Measurements from ENCODE around the gene ZNF366. TPM values are rescaled to one million over a fixed set of nuclear protein-coding genes. Genes with fewer than 3 reads are reported as not detected.

ZNF366 gene
- total RNA-seq, 2 experiments from 2014 or later: not detected

- H3K4me2 ChIP-seq (ENCODE audit: low read length): no peak overlapping the region
- no peak overlapping the region for H2AFZ ChIP-seq (ENCODE audit: low read length)
Observed at GRCh38 chr5:72463449-72464052, 43.7 kb downstream of the ZNF366 start.

GRCh38 chr5:72460413-72460812 lies 46.8 kb downstream of the ZNF366 start:
- no peak overlapping the region for H3K4me2 ChIP-seq (ENCODE audit: low read length)
- H3K4me1 ChIP-seq (ENCODE audit: insufficient read depth, low read length, poor library complexity, severe bottlenecking): no peaks in the 10 kb centered on the region
- no peak for TF ChIP-seq EZH2phosphoT487 (IDR thresholded peaks at IDR 0.05; ENCODE audit: borderline replicate concordance, low read depth, low read length)
- ChIA-PET POLR2A (no interaction called here), CTCF (ENCODE audit: unreplicated experiment) (no interaction called here)
- no TSS peak for BruUV-seq (replicated peaks)
- H4K20me1 ChIP-seq (ENCODE audit: insufficient read depth, low read length): no peaks in the 10 kb centered on the region
- no peaks in the 10 kb centered on the region for H3K36me3 ChIP-seq (ENCODE audit: insufficient read depth, low read length)
- H3K9me3 ChIP-seq (ENCODE audit: low read length): no peaks in the 10 kb centered on the region
- no peak overlapping the region for H3K27ac ChIP-seq (ENCODE audit: low read depth, low read length, poor library complexity, severe bottlenecking)
- no peaks in the 10 kb centered on the region for H3K9me2 ChIP-seq (ENCODE audit: insufficient read depth, low read length)
- no peaks in the 10 kb centered on the region for H3K79me2 ChIP-seq (ENCODE audit: insufficient read depth, low read depth, low read length)
- H2AFZ ChIP-seq (ENCODE audit: low read length): no peak overlapping the region
- H3K4me3 ChIP-seq (ENCODE audit: low read depth, low read length, poor library complexity, severe bottlenecking): no peak overlapping the region
- DNase-seq (ENCODE audit: low spot score): no peak
- intact Hi-C loops (cut with micrococcal nuclease; ENCODE audit: unreplicated experiment): no loop called here

More at GRCh38 chr5:72463449-72464052, 43.7 kb downstream of the ZNF366 start:
- intact Hi-C loops (cut with micrococcal nuclease; ENCODE audit: unreplicated experiment): no loop called here
- TF ChIP-seq, protein P1, sequence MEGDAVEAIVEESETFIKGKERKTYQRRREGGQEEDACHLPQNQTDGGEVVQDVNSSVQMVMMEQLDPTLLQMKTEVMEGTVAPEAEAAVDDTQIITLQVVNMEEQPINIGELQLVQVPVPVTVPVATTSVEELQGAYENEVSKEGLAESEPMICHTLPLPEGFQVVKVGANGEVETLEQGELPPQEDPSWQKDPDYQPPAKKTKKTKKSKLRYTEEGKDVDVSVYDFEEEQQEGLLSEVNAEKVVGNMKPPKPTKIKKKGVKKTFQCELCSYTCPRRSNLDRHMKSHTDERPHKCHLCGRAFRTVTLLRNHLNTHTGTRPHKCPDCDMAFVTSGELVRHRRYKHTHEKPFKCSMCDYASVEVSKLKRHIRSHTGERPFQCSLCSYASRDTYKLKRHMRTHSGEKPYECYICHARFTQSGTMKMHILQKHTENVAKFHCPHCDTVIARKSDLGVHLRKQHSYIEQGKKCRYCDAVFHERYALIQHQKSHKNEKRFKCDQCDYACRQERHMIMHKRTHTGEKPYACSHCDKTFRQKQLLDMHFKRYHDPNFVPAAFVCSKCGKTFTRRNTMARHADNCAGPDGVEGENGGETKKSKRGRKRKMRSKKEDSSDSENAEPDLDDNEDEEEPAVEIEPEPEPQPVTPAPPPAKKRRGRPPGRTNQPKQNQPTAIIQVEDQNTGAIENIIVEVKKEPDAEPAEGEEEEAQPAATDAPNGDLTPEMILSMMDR (conservative IDR thresholded peaks at IDR 0.05; ENCODE audit: low read length): no peak
- TF ChIP-seq EZH2phosphoT487 (IDR thresholded peaks at IDR 0.05; ENCODE audit: borderline replicate concordance, low read depth, low read length): no peak
- Histone ChIP-seq H3K79me2 (ENCODE audit: insufficient read depth, low read depth, low read length) (no peaks in the 10 kb centered on the region), H3K27ac (ENCODE audit: low read depth, low read length, poor library complexity, severe bottlenecking) (no peak overlapping the region), H3K36me3 (ENCODE audit: insufficient read depth, low read length) (no peaks in the 10 kb centered on the region), H3K4me1 (ENCODE audit: insufficient read depth, low read length, poor library complexity, severe bottlenecking) (no peaks in the 10 kb centered on the region), H4K20me1 (ENCODE audit: insufficient read depth, low read length) (no peaks in the 10 kb centered on the region), H3K4me3 (ENCODE audit: low read depth, low read length, poor library complexity, severe bottlenecking) (no peak overlapping the region), H3K9me3 (ENCODE audit: low read length) (no peaks in the 10 kb centered on the region), H3K9me2 (ENCODE audit: insufficient read depth, low read length) (no peaks in the 10 kb centered on the region)
- ChIA-PET CTCF (ENCODE audit: unreplicated experiment) (interaction anchor here (0.8 kb wide), 1 partner anchor 12 kb away, joined by 3 read pairs; no protein-coding TSS in a partner anchor), POLR2A (interaction anchor here (0.7 kb wide), 1 partner anchor 163 kb away, joined by 3 read pairs; no protein-coding TSS in a partner anchor)
- DNase-seq (ENCODE audit: low spot score): no peak
- BruUV-seq (replicated peaks): no TSS peak

DNA sequence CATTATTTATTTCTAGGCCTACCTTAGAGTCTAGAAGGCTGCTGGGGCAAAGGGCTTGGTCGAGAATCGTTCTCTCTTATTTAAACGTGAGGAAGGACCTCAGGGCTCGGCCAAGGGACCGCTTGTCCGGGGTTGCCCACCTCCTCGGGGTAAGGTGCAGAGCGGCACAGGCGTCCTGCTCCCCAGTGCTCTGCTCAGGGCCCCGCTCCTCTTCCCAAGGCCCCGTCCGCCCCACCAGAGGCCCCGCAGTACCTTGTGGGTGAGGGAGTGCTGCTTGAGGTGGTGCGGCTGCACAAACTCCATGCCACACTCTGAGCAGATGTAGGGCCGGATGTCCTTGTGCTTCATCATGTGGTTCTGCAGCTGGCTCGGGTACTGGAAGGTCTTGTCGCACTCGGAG lies 47.3 kb downstream of the ZNF366 start:
- no peak for TF ChIP-seq EZH2phosphoT487 (IDR thresholded peaks at IDR 0.05; ENCODE audit: borderline replicate concordance, low read depth, low read length)
- TF ChIP-seq, protein P1 (conservative IDR thresholded peaks at IDR 0.05; ENCODE audit: low read length): no peak
- Histone ChIP-seq H3K27ac (ENCODE audit: low read depth, low read length, poor library complexity, severe bottlenecking) (no peak overlapping the region), H4K20me1 (ENCODE audit: insufficient read depth, low read length) (no peaks in the 10 kb centered on the region), H3K9me3 (ENCODE audit: low read length) (no peaks in the 10 kb centered on the region), H2AFZ (ENCODE audit: low read length) (no peak overlapping the region), H3K4me1 (ENCODE audit: insufficient read depth, low read length, poor library complexity, severe bottlenecking) (no peaks in the 10 kb centered on the region), H3K4me3 (ENCODE audit: low read depth, low read length, poor library complexity, severe bottlenecking) (no peak overlapping the region), H3K79me2 (ENCODE audit: insufficient read depth, low read depth, low read length) (no peaks in the 10 kb centered on the region), H3K36me3 (ENCODE audit: insufficient read depth, low read length) (no peaks in the 10 kb centered on the region), H3K9me2 (ENCODE audit: insufficient read depth, low read length) (no peaks in the 10 kb centered on the region), H3K4me2 (ENCODE audit: low read length) (no peak overlapping the region)
- DNase-seq (ENCODE audit: low spot score): no peak
- CTCF ChIA-PET (ENCODE audit: unreplicated experiment): no interaction called here
- BruUV-seq (replicated peaks): no TSS peak
- intact Hi-C loops (cut with micrococcal nuclease; ENCODE audit: unreplicated experiment): no loop called here
- POLR2A ChIA-PET: no interaction called here
